Measurements from ENCODE around the gene TMPRSS7.

TMPRSS7 gene

GRCh38 chr3:112034436-112034835 lies at the start of gene TMPRSS7:
Gene TMPRSS7 (plus strand): TSS chr3:112034736. CDS start chr3:112034846, 110 bp downstream.
- in situ Hi-C loops (cut with HindIII; ENCODE audit: low sequenced_read_pairs), result no loop called here

- in situ Hi-C loops (cut with HindIII; ENCODE audit: low sequenced_read_pairs), result no loop called here
Measured at GRCh38 chr3:111986800-111987199, 47.7 kb upstream of the TMPRSS7 start.

- in situ Hi-C loops (cut with HindIII; ENCODE audit: low sequenced_read_pairs), result no loop called here
Measured at GRCh38 chr3:111989061-111989678, 45.4 kb upstream of the TMPRSS7 start.

GRCh38 chr3:111993038-111993437 lies 41.5 kb upstream of the TMPRSS7 start:
- in situ Hi-C loops (cut with HindIII; ENCODE audit: low sequenced_read_pairs), result no loop called here

GRCh38 chr3:111998636-111999483 lies 35.7 kb upstream of the TMPRSS7 start, which contains the start of gene TAGLN3:
Gene TAGLN3 (plus strand): TSS chr3:111998922. CDS start chr3:111999423, 501 bp downstream.
- in situ Hi-C loops (cut with HindIII; ENCODE audit: low sequenced_read_pairs), result no loop called here

GRCh38 chr3:111999484-112000324 lies 34.8 kb upstream of the TMPRSS7 start:
- in situ Hi-C loops (cut with HindIII; ENCODE audit: low sequenced_read_pairs), result no loop called here

- in situ Hi-C loops (cut with HindIII; ENCODE audit: low sequenced_read_pairs), result no loop called here
Measured at GRCh38 chr3:112000367-112000771, 34.2 kb upstream of the TMPRSS7 start.

- in situ Hi-C loops (cut with HindIII; ENCODE audit: low sequenced_read_pairs), result no loop called here
Measured at GRCh38 chr3:112000966-112001365, 33.6 kb upstream of the TMPRSS7 start.

GRCh38 chr3:112001526-112001925 lies 33.0 kb upstream of the TMPRSS7 start:
- in situ Hi-C loops (cut with HindIII; ENCODE audit: low sequenced_read_pairs), result no loop called here

- in situ Hi-C loops (cut with HindIII; ENCODE audit: low sequenced_read_pairs), result no loop called here
Measured at GRCh38 chr3:112002096-112002971, 32.2 kb upstream of the TMPRSS7 start.

GRCh38 chr3:112003321-112004080 lies 31.0 kb upstream of the TMPRSS7 start:
- in situ Hi-C loops (cut with HindIII; ENCODE audit: low sequenced_read_pairs), result no loop called here

GRCh38 chr3:112004187-112004586 lies 30.3 kb upstream of the TMPRSS7 start:
- in situ Hi-C loops (cut with HindIII; ENCODE audit: low sequenced_read_pairs), result no loop called here

- in situ Hi-C loops (cut with HindIII; ENCODE audit: low sequenced_read_pairs), result no loop called here
Measured at GRCh38 chr3:112004669-112005068, 29.9 kb upstream of the TMPRSS7 start.

GRCh38 chr3:112005091-112005672 lies 29.4 kb upstream of the TMPRSS7 start:
- in situ Hi-C loops (cut with HindIII; ENCODE audit: low sequenced_read_pairs), result no loop called here

- in situ Hi-C loops (cut with HindIII; ENCODE audit: low sequenced_read_pairs), result no loop called here
Measured at GRCh38 chr3:112007633-112008032, 26.9 kb upstream of the TMPRSS7 start.

GRCh38 chr3:112009670-112010069 lies 24.9 kb upstream of the TMPRSS7 start:
- in situ Hi-C loops (cut with HindIII; ENCODE audit: low sequenced_read_pairs), result no loop called here

GRCh38 chr3:112010636-112011035 lies 23.9 kb upstream of the TMPRSS7 start:
- in situ Hi-C loops (cut with HindIII; ENCODE audit: low sequenced_read_pairs), result no loop called here

- in situ Hi-C loops (cut with HindIII; ENCODE audit: low sequenced_read_pairs), result no loop called here
Measured at GRCh38 chr3:112011376-112011940, 23.1 kb upstream of the TMPRSS7 start.
